Trophoblast cell (in vitro differentiated cells and primary cell): ENCODE data around the gene MED26.
A peak's percentile ranks its signal among the peaks of the same experiment; 100 is the strongest.

Experiments
- DNase-seq, 2 donors: peaks; one replicate each; pipeline ENCODE4 v3.0.0-alpha.2; 2016
- H2AFZ ChIP-seq: 2 replicates; pipeline ENCODE4 v1.6.1; 2013; ENCODE audit warnings: low read length, moderate library complexity, mild to moderate bottlenecking; ENCODE audit not compliant: insufficient read depth, poor library complexity
- H2AK5ac ChIP-seq: 2 replicates; pipeline ENCODE4 v1.6.1; 2013; ENCODE audit warnings: mild to moderate bottlenecking, low read length
- H2BK120ac ChIP-seq: 2 replicates; pipeline ENCODE4 v1.6.1; 2013; ENCODE audit warnings: low read length, mild to moderate bottlenecking, moderate library complexity; ENCODE audit not compliant: insufficient read depth, poor library complexity
- H2BK12ac ChIP-seq: 2 replicates; pipeline ENCODE4 v1.6.1; 2013; ENCODE audit warnings: mild to moderate bottlenecking, low read length, moderate library complexity
- H2BK5ac ChIP-seq: 2 replicates; pipeline ENCODE4 v1.6.1; 2013; ENCODE audit warnings: low read length, low read depth, moderate library complexity, mild to moderate bottlenecking; ENCODE audit not compliant: poor library complexity
- H3K14ac ChIP-seq: 2 replicates; pipeline ENCODE4 v1.6.1; 2013; ENCODE audit warnings: mild to moderate bottlenecking, low read length
- H3K18ac ChIP-seq: 2 replicates; pipeline ENCODE4 v1.6.1; 2013; ENCODE audit warnings: mild to moderate bottlenecking, low read length
- H3K23ac ChIP-seq: 2 replicates; pipeline ENCODE4 v1.6.1; 2013; ENCODE audit warnings: low read length
- H3K27ac ChIP-seq: 2 replicates; pipeline ENCODE4 v1.5.1; 2013; ENCODE audit warnings: low read depth, mild to moderate bottlenecking, inconsistent platforms, low read length, moderate library complexity
- H3K27me3 ChIP-seq: 2 replicates; pipeline ENCODE4 v1.6.1; 2013; ENCODE audit warnings: inconsistent platforms, mild to moderate bottlenecking, low read length, moderate library complexity; ENCODE audit not compliant: insufficient read depth
- H3K36me3 ChIP-seq, 2 experiments: 1 replicate in 1 of 2; 2 replicates in 1 of 2; pipeline ENCODE4 v1.6.1; 2013; ENCODE audit warnings: low read length in 2 of 2, mild to moderate bottlenecking in 2 of 2, moderate library complexity in 1 of 2; ENCODE audit not compliant: insufficient read depth in 2 of 2, control insufficient read depth in 1 of 2
- H3K4ac ChIP-seq: 2 replicates; pipeline ENCODE4 v1.6.1; 2013; ENCODE audit warnings: low read depth, mild to moderate bottlenecking, low read length, moderate library complexity
- H3K4me1 ChIP-seq, 2 experiments: 1 replicate in 1 of 2; 2 replicates in 1 of 2; pipeline ENCODE4 v1.6.1; 2013; ENCODE audit warnings: low read length in 2 of 2, mild to moderate bottlenecking in 2 of 2, moderate library complexity in 1 of 2; ENCODE audit not compliant: insufficient read depth in 2 of 2, control insufficient read depth in 1 of 2
- H3K4me2 ChIP-seq: 2 replicates; pipeline ENCODE4 v1.6.1; 2013; ENCODE audit warnings: inconsistent platforms, mild to moderate bottlenecking, low read length, moderate library complexity
- H3K4me3 ChIP-seq: 2 replicates; pipeline ENCODE4 v1.5.1; 2013; ENCODE audit warnings: mild to moderate bottlenecking, low read depth, low read length, inconsistent platforms
- H3K79me1 ChIP-seq: one replicate; pipeline ENCODE4 v1.6.1; 2013; ENCODE audit warnings: low read length
- H3K79me2 ChIP-seq: 2 replicates; pipeline ENCODE4 v1.6.1; 2013; ENCODE audit warnings: low read length, mild to moderate bottlenecking; ENCODE audit not compliant: control insufficient read depth, insufficient read depth, poor library complexity
- H3K9ac ChIP-seq: 2 replicates; pipeline ENCODE4 v1.6.1; 2013; ENCODE audit warnings: mild to moderate bottlenecking, low read length
- H3K9me3 ChIP-seq: 2 replicates; pipeline ENCODE4 v1.6.1; 2013; ENCODE audit warnings: low read depth, mild to moderate bottlenecking, control low read depth, inconsistent platforms, low read length; ENCODE audit not compliant: insufficient read depth
- H4K12ac ChIP-seq: 2 replicates; pipeline ENCODE4 v1.6.1; 2013; ENCODE audit warnings: low read depth, mild to moderate bottlenecking, low read length, moderate library complexity
- H4K8ac ChIP-seq: 2 replicates; pipeline ENCODE4 v1.6.1; 2013; ENCODE audit warnings: low read depth, mild to moderate bottlenecking, low read length, moderate library complexity
- H4K91ac ChIP-seq: one replicate; pipeline ENCODE4 v1.6.1; 2013; ENCODE audit warnings: low read depth, mild to moderate bottlenecking, low read length, moderate library complexity
- WGBS: extraction: QIAGEN DNeasy Blood & Tissue Kit; methylation state at CpG from one replicate; pipeline ENCODE4 v1.1.7; 2013; ENCODE audit warnings: missing lambda C conversion rate; ENCODE audit not compliant: insufficient read length, insufficient coverage; ENCODE audit errors: extremely low coverage; 5-methylcytosine and 5-hydroxymethylcytosine counted together

Gene MED26

GRCh38 chr19:16537111-16537510 lies 90.9 kb downstream of the MED26 start:
- Histone ChIP-seq H3K4me3 (no peak overlapping the region), H3K9me3 (peaks cover 1% of the 10 kb centered on the region), H4K91ac (no peak overlapping the region), H2AK5ac (no peak overlapping the region), H2BK5ac (no peak overlapping the region), H3K9ac (peak overlapping the region; percentile 7), H3K27ac (no peak overlapping the region), H3K36me3 (peaks cover 62 to 72% of the 10 kb centered on the region in 2 experiments), H3K4me1 (peaks cover 5 to 7% of the 10 kb centered on the region in 2 experiments), H3K4me2 (no peak overlapping the region), H3K79me1 (peaks cover 5% of the 10 kb centered on the region), H2BK120ac (no peak overlapping the region), H3K27me3 (no peaks in the 10 kb centered on the region), H2AFZ (no peak overlapping the region), H3K23ac (no peak overlapping the region), H3K14ac (no peak overlapping the region), H4K12ac (no peak overlapping the region), H3K18ac (no peak overlapping the region), H3K4ac (peak overlapping the region; percentile 38), H4K8ac (no peak overlapping the region), H3K79me2 (peaks cover 21% of the 10 kb centered on the region), H2BK12ac (no peak overlapping the region)
- no peak for DNase-seq
- WGBS = no CpG with 5 or more reads among the region's 13 CpGs

DNA sequence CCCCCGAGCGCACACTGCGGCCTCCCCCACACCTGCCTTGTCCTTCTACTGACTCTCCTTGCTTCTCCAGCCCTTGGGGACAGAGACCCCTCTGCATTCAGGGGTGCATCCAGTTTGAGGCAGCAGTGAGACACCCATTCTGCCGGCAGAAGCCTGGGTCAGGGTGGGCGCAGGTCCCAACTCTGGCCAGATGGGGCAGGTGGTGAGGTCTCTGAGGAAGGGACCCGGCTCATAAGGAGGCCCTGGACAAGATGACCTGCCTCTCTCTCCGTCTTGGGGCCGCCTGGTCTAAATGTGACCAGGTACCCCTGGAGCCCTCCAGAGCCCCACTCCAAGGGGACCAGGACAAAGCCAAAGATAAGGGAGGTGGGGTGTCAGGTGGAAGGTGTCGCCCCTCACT lies 91.9 kb downstream of the MED26 start:
- Histone ChIP-seq H3K23ac (no peak overlapping the region), H4K8ac (no peak overlapping the region), H3K79me2 (peaks cover 11% of the 10 kb centered on the region), H4K12ac (no peak overlapping the region), H3K4ac (peak overlapping the region; percentile 29), H3K27me3 (no peaks in the 10 kb centered on the region), H3K9me3 (peaks cover 1% of the 10 kb centered on the region), H3K4me2 (no peak overlapping the region), H3K4me1 (peaks cover 2 to 3% of the 10 kb centered on the region in 2 experiments), H3K18ac (peak overlapping the region; percentile 13), H3K36me3 (peaks cover 72 to 82% of the 10 kb centered on the region in 2 experiments), H3K14ac (no peak overlapping the region), H2BK12ac (no peak overlapping the region), H3K27ac (no peak overlapping the region), H3K4me3 (no peak overlapping the region), H2AFZ (no peak overlapping the region), H2BK120ac (no peak overlapping the region), H2BK5ac (no peak overlapping the region), H4K91ac (no peak overlapping the region), H2AK5ac (no peak overlapping the region), H3K79me1 (no peaks in the 10 kb centered on the region), H3K9ac (no peak overlapping the region)
- no peak for DNase-seq
- WGBS = no CpG with 5 or more reads among the region's 9 CpGs

DNA sequence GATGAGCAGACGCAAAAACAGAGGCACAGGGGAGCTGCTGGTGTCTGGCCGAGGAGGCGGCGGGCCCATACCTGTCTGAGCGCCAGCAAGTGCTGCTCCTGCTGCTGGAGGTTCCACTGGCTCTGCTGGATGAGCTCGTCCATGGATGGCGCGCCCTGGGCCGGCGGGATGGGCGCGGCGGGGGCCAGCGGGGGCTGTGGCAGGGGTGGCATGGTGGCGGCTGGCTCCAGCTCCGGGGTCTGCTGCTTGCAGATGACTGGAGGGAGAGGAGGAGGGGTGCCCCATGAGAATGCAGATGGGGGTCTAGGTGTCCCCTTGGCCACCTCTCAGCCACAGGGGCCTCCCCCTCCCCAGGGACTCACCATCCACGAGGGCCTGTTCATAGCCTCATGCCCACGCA lies 92.6 kb downstream of the MED26 start:
- no peak overlapping the region for H3K9ac ChIP-seq
- H3K79me1 ChIP-seq = no peaks in the 10 kb centered on the region
- H3K4me1 ChIP-seq = no peaks in the 10 kb centered on the region
- H3K36me3 ChIP-seq = peaks cover 79 to 83% of the 10 kb centered on the region in 2 experiments
- no peaks in the 10 kb centered on the region for H3K27me3 ChIP-seq
- H3K14ac ChIP-seq = no peak overlapping the region
- no peak overlapping the region for H3K4me3 ChIP-seq
- H3K4ac ChIP-seq = peak overlapping the region; percentile 31
- H2AFZ ChIP-seq = no peak overlapping the region
- no peak overlapping the region for H2BK5ac ChIP-seq
- H3K79me2 ChIP-seq = peaks cover 5% of the 10 kb centered on the region
- no CpG with 5 or more reads among the region's 18 CpGs for WGBS
- H3K9me3 ChIP-seq = peaks cover 1% of the 10 kb centered on the region
- no peak overlapping the region for H4K91ac ChIP-seq
- H2BK120ac ChIP-seq = no peak overlapping the region
- no peak for DNase-seq
- H3K18ac ChIP-seq = no peak overlapping the region
- no peak overlapping the region for H3K27ac ChIP-seq
- no peak overlapping the region for H4K8ac ChIP-seq
- no peak overlapping the region for H2AK5ac ChIP-seq
- no peak overlapping the region for H2BK12ac ChIP-seq
- H3K23ac ChIP-seq = no peak overlapping the region
- no peak overlapping the region for H4K12ac ChIP-seq
- H3K4me2 ChIP-seq = no peak overlapping the region

- no peak for DNase-seq
- Histone ChIP-seq H2BK12ac (no peak overlapping the region), H4K91ac (no peak overlapping the region), H3K23ac (no peak overlapping the region), H3K27ac (no peak overlapping the region), H3K36me3 (peaks cover 81 to 86% of the 10 kb centered on the region in 2 experiments), H3K4ac (no peak overlapping the region), H4K12ac (no peak overlapping the region), H3K4me3 (no peak overlapping the region), H3K4me2 (no peak overlapping the region), H3K18ac (no peak overlapping the region), H3K27me3 (no peaks in the 10 kb centered on the region), H2BK5ac (no peak overlapping the region), H2AFZ (no peak overlapping the region), H3K79me2 (peaks cover 2% of the 10 kb centered on the region), H2AK5ac (no peak overlapping the region), H3K4me1 (peaks cover 5 to 7% of the 10 kb centered on the region in 2 experiments), H3K14ac (no peak overlapping the region), H3K9me3 (peaks cover 1% of the 10 kb centered on the region), H3K9ac (no peak overlapping the region), H4K8ac (no peak overlapping the region), H3K79me1 (no peaks in the 10 kb centered on the region), H2BK120ac (no peak overlapping the region)
- no CpG with 5 or more reads among the region's 47 CpGs for WGBS
Observed at GRCh38 chr19:16532440-16533234, 95.4 kb downstream of the MED26 start.
